NCI-H748 (cell line): ENCODE data around the gene SLC35D2.
"Not testable (repeated sequence)": the region's sequence is repeated elsewhere in the genome, so short reads cannot be mapped to it uniquely, and the experiment has no call there.

Experiments
- DNase-seq: peaks from one replicate; lab custom pipeline; 2025; ENCODE audit not compliant: unreplicated experiment; lab: John Stamatoyannopoulos, UW

SLC35D2 gene

GRCh38 chr9:96361668-96362067 lies 21.8 kb downstream of the SLC35D2 start:
- DNase-seq, result no peak

DNA sequence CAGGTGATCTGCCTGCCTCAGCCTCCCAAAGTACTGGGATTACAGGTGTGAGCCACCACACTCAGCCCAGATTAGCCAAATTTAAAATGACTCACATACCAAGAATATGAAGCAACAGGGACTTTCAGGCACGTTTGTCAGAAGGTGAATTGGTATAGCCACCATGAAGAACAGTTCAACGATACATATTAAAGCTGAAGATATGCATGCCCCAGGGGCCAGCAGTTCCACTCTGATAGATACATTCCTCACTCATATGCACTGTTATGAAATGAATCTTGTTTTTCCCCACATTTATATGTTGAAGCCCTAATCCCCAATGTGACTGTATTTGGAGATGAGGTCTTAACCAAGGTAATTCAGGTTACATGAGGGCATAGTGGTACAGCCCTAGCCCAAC lies 22.5 kb downstream of the SLC35D2 start:
- DNase-seq, result no peak

- not testable (repeated sequence) for DNase-seq
Observed at GRCh38 chr9:96360523-96360922, 23.0 kb downstream of the SLC35D2 start.

GRCh38 chr9:96350866-96351265 lies 32.6 kb downstream of the SLC35D2 start:
- no peak for DNase-seq

- DNase-seq, result no peak
Observed at GRCh38 chr9:96348261-96348660, 35.2 kb downstream of the SLC35D2 start.

DNA sequence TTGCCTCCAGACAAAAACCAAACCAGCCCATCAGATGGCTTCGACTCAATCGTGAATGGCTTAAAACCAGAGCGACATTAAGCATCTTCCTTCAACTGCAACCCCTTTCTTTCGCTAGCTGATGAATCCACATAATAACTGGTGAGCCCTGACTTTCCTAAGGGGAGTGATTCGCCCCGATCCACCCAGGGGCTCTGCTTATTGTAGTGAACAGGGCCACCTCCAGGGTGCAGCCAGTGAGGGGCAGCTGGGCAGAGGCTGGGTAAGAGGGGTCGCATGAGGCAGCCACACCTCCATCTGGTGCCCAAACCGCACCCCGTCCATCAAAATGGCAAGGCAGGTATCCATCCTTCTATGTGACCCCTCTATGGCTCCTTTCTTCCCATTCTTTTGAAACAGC lies 38.0 kb downstream of the SLC35D2 start:
- no peak for DNase-seq

DNA sequence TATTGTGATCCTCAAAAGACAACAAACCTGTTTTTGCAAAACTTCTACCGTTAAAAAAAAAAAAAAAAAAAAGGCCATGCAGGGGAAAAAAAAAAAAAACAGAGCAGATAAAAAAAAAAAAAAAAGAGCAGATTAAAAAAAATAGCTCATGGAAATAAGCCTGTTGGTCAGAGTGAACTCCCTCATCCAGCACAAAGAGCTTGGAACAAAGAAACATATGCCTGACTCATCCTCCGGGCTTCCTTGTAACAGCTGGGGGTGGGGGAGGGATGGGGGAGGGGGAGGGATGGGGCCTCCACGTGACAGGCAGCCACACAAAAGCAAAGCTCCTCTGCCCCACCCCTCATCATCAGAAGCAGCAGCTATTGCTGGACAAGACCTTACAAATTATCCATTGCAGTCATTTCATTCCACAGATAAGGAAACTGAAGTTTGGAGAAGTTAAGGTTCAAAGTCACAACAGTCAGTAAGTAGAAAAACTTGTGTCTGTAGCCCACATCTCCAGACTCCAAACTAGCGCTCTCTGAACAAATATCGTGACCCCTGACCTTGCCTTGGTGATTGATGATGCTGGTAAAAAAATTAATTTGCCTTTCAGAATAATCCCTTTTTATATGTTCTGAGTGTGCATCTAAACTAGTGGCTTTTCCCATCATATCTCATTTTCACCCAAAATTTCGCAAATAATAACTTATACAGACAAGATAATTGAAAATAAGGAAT lies 38.9 kb downstream of the SLC35D2 start:
- DNase-seq, result peak; percentile 88

- peak; percentile 48 for DNase-seq
Observed at GRCh38 chr9:96343515-96344360, 39.8 kb downstream of the SLC35D2 start.

DNA sequence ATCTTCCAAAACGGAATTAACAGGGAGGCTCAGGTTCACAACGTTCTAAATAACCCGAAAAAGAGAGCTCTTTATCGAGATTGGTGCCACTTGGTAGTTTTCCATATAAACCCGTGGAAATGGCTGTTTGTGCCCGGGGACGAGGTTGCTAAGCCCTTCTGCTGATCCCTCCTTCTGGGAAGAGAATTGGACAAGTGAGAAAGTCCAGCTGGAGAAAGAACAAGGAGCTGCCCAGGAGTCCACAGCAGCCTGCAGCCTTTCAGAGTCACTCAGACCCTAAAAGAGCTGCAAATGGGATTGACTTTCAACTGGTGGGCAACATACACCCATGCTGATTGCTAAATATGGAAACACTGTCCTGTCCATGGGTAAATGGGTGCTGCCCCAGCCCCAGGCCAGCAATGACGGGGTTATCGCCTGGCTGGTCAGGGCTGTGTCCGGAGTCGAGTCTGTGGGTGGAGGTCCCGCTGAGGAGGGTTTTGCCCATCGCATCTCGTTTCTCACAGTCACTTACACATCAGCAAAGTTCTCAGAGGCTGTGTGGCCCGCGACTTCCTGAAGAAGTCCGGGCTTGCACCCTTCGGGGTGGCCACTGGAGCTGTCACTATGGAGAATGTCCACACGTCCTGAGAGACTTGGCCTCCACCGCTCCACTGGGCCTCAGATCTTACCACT lies 40.8 kb downstream of the SLC35D2 start:
- no peak for DNase-seq

DNA sequence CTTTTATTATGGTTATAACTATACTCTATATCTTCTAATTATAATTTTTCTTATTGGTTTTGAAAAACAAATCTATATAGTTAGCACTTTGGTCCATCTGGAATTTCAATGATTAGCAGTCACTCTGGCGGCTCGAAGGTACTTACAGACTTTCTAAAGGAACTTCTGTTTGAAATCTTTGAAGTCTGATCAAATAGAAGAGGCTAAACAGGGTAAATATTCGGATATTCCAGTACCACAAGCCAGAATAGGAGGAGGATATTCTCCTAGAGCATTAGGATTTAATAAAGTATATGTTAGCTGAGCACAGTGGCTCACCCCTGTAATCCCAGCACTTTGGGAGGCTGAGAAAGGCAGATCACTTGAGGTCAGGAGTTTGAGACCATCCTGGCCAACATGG lies 42.8 kb downstream of the SLC35D2 start:
- no peak for DNase-seq

DNA sequence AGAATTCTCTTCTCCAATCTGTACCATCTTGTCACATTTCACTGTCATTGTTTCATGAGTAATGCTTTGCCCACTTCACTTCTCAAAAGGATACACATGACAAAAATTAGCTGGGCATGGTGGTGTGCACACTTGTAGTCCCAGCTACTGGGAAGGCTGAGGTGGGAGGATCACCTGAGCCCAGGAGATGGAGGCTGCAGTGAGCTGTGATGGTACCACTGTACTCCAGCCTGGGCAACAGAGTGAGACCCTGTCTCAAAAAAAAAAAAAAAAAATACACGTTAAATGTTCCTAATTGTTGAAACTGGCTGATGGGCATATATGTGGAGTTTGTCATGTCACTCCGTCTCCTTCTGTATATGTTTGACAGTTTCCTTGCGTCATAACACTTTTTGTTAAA lies 45.2 kb downstream of the SLC35D2 start:
- no peak for DNase-seq

- DNase-seq, result no peak
Observed at GRCh38 chr9:96333958-96334357, 49.6 kb downstream of the SLC35D2 start.

DNA sequence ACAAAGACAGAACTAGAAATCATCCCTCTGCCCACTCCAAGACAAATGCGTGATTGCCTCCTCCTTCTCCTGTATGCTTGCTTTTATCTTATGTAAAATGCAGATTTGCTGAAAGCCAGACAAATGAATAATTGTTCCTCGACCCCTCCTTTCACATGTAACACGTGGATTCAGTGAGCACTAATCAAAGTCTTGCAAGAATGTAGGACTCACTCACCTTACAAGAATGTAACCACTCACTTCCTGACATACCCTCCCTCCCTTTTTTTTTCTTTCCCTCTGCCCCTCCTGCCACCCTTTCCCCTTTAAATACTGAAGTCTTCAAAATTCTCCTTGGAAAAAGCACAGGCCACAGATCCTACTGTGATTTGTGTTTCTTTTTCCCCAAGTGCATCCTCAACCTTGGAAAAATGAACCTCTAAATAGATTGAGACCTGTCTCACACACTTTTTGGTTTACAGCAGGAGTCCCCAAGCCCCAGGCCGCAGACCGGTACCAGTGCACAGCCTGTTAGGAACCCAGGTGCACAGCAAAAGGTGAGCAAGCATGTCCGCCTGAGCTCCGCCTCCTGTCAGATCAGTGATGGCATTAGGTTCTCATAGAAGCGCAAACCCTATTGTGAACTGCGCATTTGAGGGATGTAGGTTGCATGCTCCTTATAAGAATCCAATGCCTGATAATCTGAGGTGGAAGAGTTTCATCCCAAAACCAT lies 52.1 kb downstream of the SLC35D2 start:
- DNase-seq, result no peak

GRCh38 chr9:96327694-96328352 lies 55.7 kb downstream of the SLC35D2 start:
- DNase-seq, result peak; percentile 37

- DNase-seq, result no peak
Observed at GRCh38 chr9:96323169-96323568, 60.3 kb downstream of the SLC35D2 start.

GRCh38 chr9:96322736-96323135 lies 60.8 kb downstream of the SLC35D2 start:
- DNase-seq, result not testable (repeated sequence)

DNA sequence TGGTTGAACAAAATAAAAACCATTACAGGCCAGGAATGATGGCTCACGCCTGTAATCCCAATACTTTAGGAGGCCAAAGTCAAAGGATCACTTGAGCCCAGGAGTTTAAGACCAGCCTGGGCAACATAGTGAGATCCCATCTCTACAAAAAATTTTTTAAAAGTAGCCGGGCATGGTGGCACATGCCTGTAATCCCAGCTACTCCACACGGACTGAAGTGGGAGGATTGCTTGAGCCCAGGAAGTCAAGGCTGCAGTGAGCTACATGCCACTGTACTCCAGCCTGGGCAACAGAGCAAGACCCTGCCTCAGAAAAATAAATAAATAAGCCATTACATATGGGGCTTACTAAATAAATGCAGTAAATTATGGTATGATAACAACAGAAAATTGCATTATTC lies 61.3 kb downstream of the SLC35D2 start:
- DNase-seq, result not testable (repeated sequence)

GRCh38 chr9:96321515-96321914 lies 62.0 kb downstream of the SLC35D2 start:
- no peak for DNase-seq

- no peak for DNase-seq
Observed at GRCh38 chr9:96320749-96321280, 62.7 kb downstream of the SLC35D2 start.

GRCh38 chr9:96318921-96319565 lies 64.5 kb downstream of the SLC35D2 start:
- DNase-seq, result no peak
